ENCODE data around the gene RNF151.

DNA sequence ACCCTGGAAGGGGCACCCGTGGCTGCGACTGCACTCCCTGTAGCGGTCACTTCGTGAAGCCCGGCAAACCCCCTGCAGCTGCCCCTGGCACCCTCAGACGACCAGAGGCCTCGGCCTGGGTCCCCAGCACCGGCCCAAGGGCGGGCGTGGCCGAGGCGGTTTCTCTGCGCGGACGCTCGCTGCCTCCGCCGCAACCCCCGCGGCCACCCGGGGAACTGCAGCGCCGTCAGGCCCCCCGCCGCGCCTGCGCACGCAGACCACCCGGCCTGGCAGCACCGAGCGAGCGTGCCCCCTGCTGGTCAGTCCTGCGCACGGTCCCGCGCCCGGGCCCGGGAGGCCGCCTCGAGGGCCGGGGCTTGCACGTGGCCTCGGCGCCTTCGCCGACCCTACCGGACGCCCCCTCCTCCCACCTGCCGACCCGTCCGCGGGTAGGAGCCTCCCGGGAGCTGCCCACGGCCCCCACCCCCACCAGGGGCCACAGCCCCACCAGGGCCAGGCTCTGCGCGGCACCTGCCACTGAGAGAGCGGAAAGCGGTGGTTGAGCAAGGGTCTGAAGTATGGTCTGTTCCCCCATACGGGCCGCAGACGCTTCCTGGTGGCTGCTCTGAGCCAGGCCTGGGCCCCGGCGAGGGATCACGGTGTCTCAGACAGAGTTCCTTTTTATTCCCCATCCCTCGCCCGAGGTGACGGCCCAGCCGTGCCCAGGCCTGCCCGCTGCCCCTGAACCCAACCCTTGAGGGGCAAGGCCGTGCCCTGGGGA lies 36.9 kb upstream of the RNF151 start:
- TF ChIP-seq, protein P1, sequence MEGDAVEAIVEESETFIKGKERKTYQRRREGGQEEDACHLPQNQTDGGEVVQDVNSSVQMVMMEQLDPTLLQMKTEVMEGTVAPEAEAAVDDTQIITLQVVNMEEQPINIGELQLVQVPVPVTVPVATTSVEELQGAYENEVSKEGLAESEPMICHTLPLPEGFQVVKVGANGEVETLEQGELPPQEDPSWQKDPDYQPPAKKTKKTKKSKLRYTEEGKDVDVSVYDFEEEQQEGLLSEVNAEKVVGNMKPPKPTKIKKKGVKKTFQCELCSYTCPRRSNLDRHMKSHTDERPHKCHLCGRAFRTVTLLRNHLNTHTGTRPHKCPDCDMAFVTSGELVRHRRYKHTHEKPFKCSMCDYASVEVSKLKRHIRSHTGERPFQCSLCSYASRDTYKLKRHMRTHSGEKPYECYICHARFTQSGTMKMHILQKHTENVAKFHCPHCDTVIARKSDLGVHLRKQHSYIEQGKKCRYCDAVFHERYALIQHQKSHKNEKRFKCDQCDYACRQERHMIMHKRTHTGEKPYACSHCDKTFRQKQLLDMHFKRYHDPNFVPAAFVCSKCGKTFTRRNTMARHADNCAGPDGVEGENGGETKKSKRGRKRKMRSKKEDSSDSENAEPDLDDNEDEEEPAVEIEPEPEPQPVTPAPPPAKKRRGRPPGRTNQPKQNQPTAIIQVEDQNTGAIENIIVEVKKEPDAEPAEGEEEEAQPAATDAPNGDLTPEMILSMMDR (IDR thresholded peaks at IDR 0.05): peak; percentile 65 to 100 (median 96)
- peak in 1 of 3 donors; percentile 8 for TF ChIP-seq POLR2AphosphoS5 (IDR thresholded peaks at IDR 0.05)
- no peak for TF ChIP-seq POLR2A (IDR thresholded peaks at IDR 0.05)

All from transverse colon (tissue), 4 donors.